Right lobe of liver (tissue), 6 donors: Measurements from ENCODE around the gene SRM. TPM values are rescaled to one million over a fixed set of nuclear protein-coding genes. Genes with fewer than 3 reads are reported as not detected.
"Not testable (repeated sequence)": the region's sequence is repeated elsewhere in the genome, so short reads cannot be mapped to it uniquely, and the experiment has no call there.

Source experiments
- ATAC-seq, 4 donors: fragments of 200-7000 bp; cut with Tn5 transposase; one replicate each; pipeline ENCODE4 v1.9.1; 2020; ENCODE audit warnings: mild to moderate bottlenecking in 4 of 4, moderate library complexity in 4 of 4
- DNase-seq, 3 donors: peaks; one replicate each; pipeline ENCODE4 v3.0.0-alpha.2; 2020
- H3K27ac ChIP-seq, 3 donors: fragments of 200-600 bp; one replicate each; pipeline ENCODE4 v1.8.0; 2022
- H3K27me3 ChIP-seq, 2 donors: fragments of 200-600 bp; one replicate each; pipeline ENCODE4 v1.8.0; 2022
- H3K36me3 ChIP-seq, 4 donors: fragments of 200-600 bp; sonication (generic) in 1 of 4; one replicate each; pipeline versions ENCODE4 v1.5.1 to v1.8.0; 2017 to 2022; ENCODE audit warnings: control low read depth in 1 of 4
- H3K4me1 ChIP-seq, 4 donors: fragments of 200-600 bp; sonication (generic) in 1 of 4; one replicate each; pipeline versions ENCODE4 v1.5.1 to v1.8.0; 2017 to 2022; ENCODE audit warnings: control low read depth in 1 of 4
- H3K4me3 ChIP-seq, 3 donors: fragments of 200-600 bp; one replicate each; pipeline ENCODE4 v1.8.0; 2022
- H3K9me3 ChIP-seq, 4 donors: fragments of 200-600 bp; sonication (generic) in 1 of 4; one replicate each; pipeline versions ENCODE4 v1.5.1 to v1.8.0; 2017 to 2022; ENCODE audit warnings: control low read depth in 1 of 4
- CTCF ChIP-seq, 4 donors: fragments of 200-600 bp in 3 of 4; fragments of 450-650 bp in 1 of 4; IDR thresholded peaks; one replicate each; pipeline versions ENCODE4 v1.5.1 to v1.8.0; 2016 to 2022; ENCODE audit warnings: antibody characterized with exemption in 4 of 4, mild to moderate bottlenecking in 2 of 4
- POLR2A ChIP-seq: fragments of 450-650 bp; IDR thresholded peaks from one replicate; pipeline ENCODE4 v1.6.1; 2017; ENCODE audit warnings: antibody characterized with exemption, mild to moderate bottlenecking
- WGBS: methylation state at CpG from one replicate; pipeline ENCODE4 v1.1.6; 2018; ENCODE audit warnings: low coverage, low lambda C conversion rate; ENCODE audit not compliant: insufficient coverage; ENCODE audit errors: missing lambda C conversion rate; 5-methylcytosine and 5-hydroxymethylcytosine counted together
- intact Hi-C, 2 donors: fragments of 100-400 bp; cut with DNase I; formaldehyde crosslinking; loops; one replicate each; pipeline versions ENCODE4 v1.11.2 to v1.14.1; 2022
- total RNA-seq, 6 experiments: library from RNA; depleted of rRNA in 2 of 6; stranded (reverse); fragments of >200 nt in 2 of 6; fragmentation: NEBNext Ultra II Directional in 3 of 6; extraction: Animal tissue kit (Norgen Biotek cat#: 25700) in 3 of 6; gene quantifications; one replicate each; pipeline versions ENCODE4 v1.1.0 to v1.2.4, GENCODE V29; 2016 to 2023
- donor health status: DM: no; HTN: yes; CAD: no.
- donor health status: DM: no; HTN: no; CAD: no.
- donor health status: DM: no; HTN: no; CAD: no.
- donor health status: DM: no; HTN: yes; CAD: no.
- donor health status: DM: no; HTN: yes; CAD: no.

The SRM gene
- total RNA-seq, 6 experiments from 2014 or later = 24.3 to 72.8 (median 31.6) TPM

DNA sequence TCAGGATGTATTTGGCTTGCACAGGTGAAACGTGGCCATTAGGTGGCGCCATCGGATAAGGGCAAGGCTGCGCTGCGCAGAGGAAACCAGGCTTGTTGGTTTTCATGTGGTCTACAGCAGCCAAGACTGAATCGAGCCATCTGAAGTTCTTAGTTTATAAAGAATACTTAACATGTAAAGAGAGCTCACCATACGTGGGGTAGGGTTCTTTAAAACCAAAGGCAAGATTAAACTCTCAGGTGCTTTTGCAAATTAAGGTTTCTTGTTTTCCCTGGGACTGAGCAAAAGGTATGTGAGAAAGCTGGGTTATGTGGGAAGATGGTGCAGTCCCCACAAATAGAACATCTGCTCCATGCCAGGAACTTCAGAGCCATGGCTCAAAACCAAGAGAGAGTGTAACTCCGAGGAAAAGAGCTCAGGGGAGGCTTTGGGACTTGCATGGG lies 22.1 kb downstream of the SRM start:
- Histone ChIP-seq H3K27ac (no peak overlapping the region), H3K4me1 (no peaks in the 10 kb centered on the region), H3K9me3 (no peaks in the 10 kb centered on the region), H3K4me3 (no peak overlapping the region), H3K36me3 (peaks cover 0 to 55% (median 11%) of the 10 kb centered on the region in 4 donors), H3K27me3 (no peaks in the 10 kb centered on the region)
- peak; percentile 85 to 87 (median 85) for DNase-seq
- TF ChIP-seq POLR2A = no peak
- peak; percentile 93 to 98 (median 95) for TF ChIP-seq CTCF (IDR thresholded peaks at IDR 0.05)
- intact Hi-C loops = no loop called here
- ATAC-seq = peak; percentile 86 to 97 (median 92)
- WGBS = 0% methylated on average over 8 of the region's 8 CpGs

DNA sequence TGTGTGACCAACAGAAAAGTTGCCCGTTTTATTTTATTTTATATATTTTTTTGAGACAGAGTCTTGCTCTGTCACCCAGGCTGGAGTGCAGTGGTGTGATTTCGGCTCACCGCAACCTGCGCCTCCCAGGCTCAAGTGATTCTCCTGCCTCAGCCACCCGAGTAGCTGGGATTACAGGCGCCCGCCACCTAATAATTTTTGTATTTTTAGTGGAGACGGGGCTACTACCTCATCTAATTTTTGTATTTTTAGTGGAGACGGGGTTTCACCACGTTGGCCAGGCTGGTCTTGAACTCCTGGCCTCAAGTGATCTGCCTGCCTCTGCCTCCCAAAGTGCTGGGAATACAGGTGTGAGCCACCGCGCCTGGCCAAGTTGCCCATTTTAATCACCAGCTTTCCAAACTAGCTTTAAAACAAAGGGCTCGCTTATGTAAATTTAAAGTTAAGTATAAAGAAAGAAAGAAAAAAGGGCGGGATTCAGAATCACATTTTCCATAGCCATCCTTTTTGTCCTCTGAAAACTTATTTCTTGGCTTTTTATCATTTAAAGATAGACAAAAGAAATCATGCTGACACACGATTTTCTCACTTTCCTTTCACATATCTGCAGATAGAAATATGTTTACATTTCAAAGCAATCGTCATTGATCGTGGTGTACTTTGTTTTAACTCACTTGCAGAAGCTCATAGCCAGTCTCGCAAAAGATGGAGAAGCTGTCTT lies 22.6 kb downstream of the SRM start:
- H3K36me3 ChIP-seq = peaks cover 0 to 55% (median 9%) of the 10 kb centered on the region in 4 donors
- 49% methylated on average over 14 of the region's 18 CpGs for WGBS
- intact Hi-C loops, H3K4me3 ChIP-seq, ATAC-seq, H3K27ac ChIP-seq, H3K4me1 ChIP-seq, H3K9me3 ChIP-seq, H3K27me3 ChIP-seq: not testable (repeated sequence)
- DNase-seq = peak in 1 of 3 donors; percentile 21

- peaks cover 0 to 55% (median 13%) of the 10 kb centered on the region in 4 donors for H3K36me3 ChIP-seq
- TF ChIP-seq CTCF (IDR thresholded peaks at IDR 0.05) (no peak), POLR2A (no peak)
- DNase-seq = no peak
- H3K4me3 ChIP-seq = no peak overlapping the region
- no peak overlapping the region for H3K27ac ChIP-seq
- ATAC-seq = peak in 1 of 4 donors; percentile 17
- no peaks in the 10 kb centered on the region for H3K4me1 ChIP-seq
- no peaks in the 10 kb centered on the region for H3K9me3 ChIP-seq
- H3K27me3 ChIP-seq = no peaks in the 10 kb centered on the region
- WGBS = 87% methylated on average over 7 of the region's 10 CpGs
- intact Hi-C loops = no loop called here
These were observed 28.1 kb downstream of the SRM start for GRCh38 chr1:11031624-11032262.

DNA sequence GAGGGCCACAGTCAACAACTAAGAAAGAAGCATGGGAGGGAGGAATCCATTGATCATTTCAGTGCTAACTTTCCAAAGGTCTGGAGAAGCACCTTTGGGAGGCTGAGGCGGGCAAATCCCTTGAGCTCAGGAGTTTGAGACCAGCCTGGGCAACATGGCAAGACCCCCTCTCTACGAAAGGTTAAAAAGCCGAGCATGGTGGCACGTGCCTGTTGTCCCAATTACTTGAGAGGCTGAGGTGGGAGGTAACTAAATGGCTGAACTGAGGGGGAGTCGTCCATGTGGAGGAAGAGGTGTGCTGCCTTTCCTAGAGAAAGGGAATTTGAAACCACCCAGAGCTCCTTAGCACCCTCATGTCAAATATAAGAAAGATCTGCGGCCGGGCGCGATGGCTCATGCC lies 29.0 kb downstream of the SRM start:
- TF ChIP-seq POLR2A (no peak), CTCF (IDR thresholded peaks at IDR 0.05) (no peak)
- WGBS = 62% methylated on average over 2 of the region's 9 CpGs
- intact Hi-C loops = no loop called here
- Histone ChIP-seq H3K36me3 (peaks cover 2 to 59% (median 19%) of the 10 kb centered on the region in 4 donors), H3K4me3 (no peak overlapping the region), H3K27me3 (no peaks in the 10 kb centered on the region), H3K9me3 (no peaks in the 10 kb centered on the region), H3K4me1 (no peaks in the 10 kb centered on the region), H3K27ac (no peak overlapping the region)
- peak in 1 of 3 donors; percentile 16 for DNase-seq
- no peak for ATAC-seq

GRCh38 chr1:11028018-11028417 lies 31.8 kb downstream of the SRM start:
- 94% methylated on average over 2 of the region's 3 CpGs for WGBS
- H3K36me3 ChIP-seq = peaks cover 3 to 72% (median 26%) of the 10 kb centered on the region in 4 donors
- H3K4me3 ChIP-seq = no peak overlapping the region

More at GRCh38 chr1:11028018-11028417, 31.8 kb downstream of the SRM start:
- ATAC-seq = no peak
- no peak overlapping the region for H3K27ac ChIP-seq
- no peaks in the 10 kb centered on the region for H3K4me1 ChIP-seq
- TF ChIP-seq POLR2A (no peak), CTCF (IDR thresholded peaks at IDR 0.05) (no peak)
- H3K27me3 ChIP-seq = no peaks in the 10 kb centered on the region
- no peaks in the 10 kb centered on the region for H3K9me3 ChIP-seq
- DNase-seq = peak in 1 of 3 donors; percentile 27
- intact Hi-C loops = no loop called here
